HepG2 (cell line): Measurements from ENCODE around the gene PTK7. TPM values are rescaled to one million over a fixed set of nuclear protein-coding genes. Genes with fewer than 3 reads are reported as not detected.

ENCODE experiments used
- CREBL2 ChIP-seq: sonication (generic); formaldehyde crosslinking; IDR thresholded peaks from 2 replicates; pipeline ENCODE4 v1.8.1; 2023; ENCODE audit warnings: missing genetic modification reagents, mild to moderate bottlenecking, borderline replicate concordance
- CREM ChIP-seq, 2 experiments: sonication (generic) in 1 of 2; formaldehyde crosslinking in 1 of 2; IDR thresholded peaks; 2 replicates each; pipeline versions ENCODE4 v1.4.0 to v1.6.1; 2016 to 2020; ENCODE audit warnings: antibody characterized with exemption in 1 of 2, mild to moderate bottlenecking in 1 of 2, missing genetic modification reagents in 1 of 2
- DR1 ChIP-seq: sonication (generic); formaldehyde crosslinking; IDR thresholded peaks from 2 replicates; pipeline ENCODE4 v1.8.0; 2021; ENCODE audit warnings: mild to moderate bottlenecking, missing genetic modification reagents, inconsistent platforms
- EEA1 ChIP-seq: sonication (generic); formaldehyde crosslinking; IDR thresholded peaks from 2 replicates; pipeline ENCODE4 v1.5.1; 2020; ENCODE audit warnings: mild to moderate bottlenecking, missing genetic modification reagents, borderline replicate concordance
- HMG20B ChIP-seq: conservative IDR thresholded peaks from 2 replicates; pipeline ENCODE4 v1.6.1; 2016; ENCODE audit warnings: missing genetic modification reagents, missing compliant biosample characterization
- HNF1A ChIP-seq, 2 experiments: sonication (generic) in 1 of 2; formaldehyde crosslinking in 1 of 2; IDR thresholded peaks; 2 replicates each; pipeline versions ENCODE4 v1.4.0 to v1.6.1; 2016 to 2020; ENCODE audit warnings: borderline replicate concordance in 1 of 2, low read depth in 1 of 2, mild to moderate bottlenecking in 1 of 2, missing genetic modification reagents in 1 of 2
- HNF4G ChIP-seq, 2 experiments: sonication (generic) in 1 of 2; formaldehyde crosslinking in 1 of 2; IDR thresholded peaks; 2 replicates each; pipeline versions ENCODE4 v1.4.0 to v1.6.1; 2011 to 2020; ENCODE audit warnings: borderline replicate concordance in 2 of 2, low read depth in 2 of 2, mild to moderate bottlenecking in 2 of 2, low read length in 1 of 2, missing genetic modification reagents in 1 of 2, moderate library complexity in 1 of 2
- JUN ChIP-seq: sonication (generic); formaldehyde crosslinking; IDR thresholded peaks from 2 replicates; pipeline ENCODE4 v1.4.0; 2020; ENCODE audit warnings: mild to moderate bottlenecking, missing genetic modification reagents
- KDM6A ChIP-seq: IDR thresholded peaks from 2 replicates; pipeline ENCODE4 v1.6.1; 2016; ENCODE audit warnings: low read depth
- MAF1 ChIP-seq: sonication (generic); formaldehyde crosslinking; IDR thresholded peaks from 2 replicates; pipeline ENCODE4 v1.5.0; 2020; ENCODE audit warnings: missing genetic modification reagents, borderline replicate concordance
- MED1 ChIP-seq: sonication (generic); formaldehyde crosslinking; IDR thresholded peaks from 2 replicates; pipeline ENCODE4 v1.4.0; 2020; ENCODE audit warnings: missing genetic modification reagents
- NCOR1 ChIP-seq: fragments of 200-600 bp; sonication (generic); IDR thresholded peaks from 2 replicates; pipeline ENCODE4 v1.7.0; 2017; ENCODE audit warnings: antibody characterized with exemption, low read length, borderline replicate concordance
- POLR2AphosphoS5 ChIP-seq: IDR thresholded peaks from 2 replicates; pipeline ENCODE4 v1.6.1; 2012; ENCODE audit warnings: low read depth, low read length
- RAD21 ChIP-seq: fragments of 450-650 bp; formaldehyde crosslinking; IDR thresholded peaks from 2 replicates; pipeline ENCODE4 v1.5.0; 2020; ENCODE audit warnings: mild to moderate bottlenecking
- SP5 ChIP-seq: IDR thresholded peaks from 2 replicates; pipeline ENCODE4 v1.6.1; 2016; ENCODE audit warnings: low read depth, borderline replicate concordance
- THRA ChIP-seq: sonication (generic); formaldehyde crosslinking; IDR thresholded peaks from 2 replicates; pipeline ENCODE4 v1.4.0; 2020; ENCODE audit warnings: missing genetic modification reagents, borderline replicate concordance
- ZNF205 ChIP-seq: IDR thresholded peaks from 2 replicates; pipeline ENCODE4 v1.6.1; 2018; ENCODE audit warnings: missing biosample characterization, missing genetic modification reagents
- ZNF292 ChIP-seq: sonication (generic); formaldehyde crosslinking; IDR thresholded peaks from 2 replicates; pipeline ENCODE4 v1.8.1; 2022; ENCODE audit warnings: mild to moderate bottlenecking, low read depth, missing genetic modification reagents, borderline replicate concordance
- ZNF431 ChIP-seq: sonication (generic); formaldehyde crosslinking; IDR thresholded peaks from 2 replicates; pipeline ENCODE4 v1.9.0; 2022; ENCODE audit warnings: missing genetic modification reagents, low read depth, mild to moderate bottlenecking, borderline replicate concordance
- ZNF549 ChIP-seq: sonication (generic); formaldehyde crosslinking; IDR thresholded peaks from 2 replicates; pipeline ENCODE4 v1.5.0; 2020; ENCODE audit warnings: missing genetic modification reagents
- ZNF589 ChIP-seq: sonication (generic); formaldehyde crosslinking; conservative IDR thresholded peaks from 2 replicates; pipeline ENCODE4 v1.8.0; 2022; ENCODE audit warnings: mild to moderate bottlenecking, moderate library complexity, missing genetic modification reagents
- ZNF703 ChIP-seq: sonication (generic); formaldehyde crosslinking; IDR thresholded peaks from 2 replicates; pipeline ENCODE4 v1.5.1; 2020; ENCODE audit warnings: missing genetic modification reagents, mild to moderate bottlenecking, moderate library complexity, borderline replicate concordance
- polyA plus RNA-seq, 8 experiments: library from polyadenylated mRNA; depleted of rRNA in 3 of 8; stranded (reverse) in 7 of 8; unstranded in 1 of 8; fragments of >200 nt; fragmentation: Illumina TruSeq in 4 of 8; extraction: Trizol in 4 of 8; gene quantifications; 2 replicates each; pipeline versions ENCODE4 v1.2.1 to v1.2.3, GENCODE V29; 2011 to 2016; ENCODE audit warnings: low read depth in 4 of 8, missing spikeins in 1 of 8, mixed read lengths in 1 of 8; ENCODE audit not compliant: insufficient read depth in 1 of 8
- total RNA-seq, 5 experiments: library from RNA; depleted of rRNA; stranded (reverse); fragments of >200 nt; fragmentation: Illumina TruSeq; extraction: Trizol; gene quantifications; 2 replicates each; pipeline ENCODE4 v1.2.3, GENCODE V29; 2016; ENCODE audit warnings: low read depth in 1 of 5

PTK7 gene
- total and polyA plus RNA-seq, 2 of the 13 experiments (the other 11 are each of a cell fraction or from before 2014, with no cell fraction given) = 98.5 to 99.8 TPM

- TF ChIP-seq HNF1A (IDR thresholded peaks at IDR 0.05; ENCODE audit: low read depth) = no peak; the same call in 1 of the 2 replicates
- TF ChIP-seq HNF1A (CRISPR knock-in tag; IDR thresholded peaks at IDR 0.05; ENCODE audit: borderline replicate concordance) = peak; percentile 40
- peak; percentile 57 for TF ChIP-seq JUN (CRISPR knock-in tag)
- TF ChIP-seq DR1 = peak; percentile 86
- 0 out of 2 replicates have a peak, but pooled peaks have one; percentile 25 for TF ChIP-seq MAF1 (CRISPR knock-in tag)
- TF ChIP-seq ZNF549 (CRISPR knock-in tag) = no peak
- TF ChIP-seq HNF4G (IDR thresholded peaks at IDR 0.05; ENCODE audit: borderline replicate concordance, low read depth, low read length) = peak; percentile 51; the same call in 1 of the 2 replicates
- TF ChIP-seq HNF4G (CRISPR knock-in tag; IDR thresholded peaks at IDR 0.05; ENCODE audit: borderline replicate concordance, low read depth) = no peak
- TF ChIP-seq THRA (CRISPR knock-in tag) = peak; percentile 48; the same call in 1 of the 2 replicates
- TF ChIP-seq KDM6A (CRISPR knock-in tag) = no peak
- TF ChIP-seq SP5 (CRISPR knock-in tag) = peak; percentile 98
- TF ChIP-seq CREBL2 (CRISPR knock-in tag) = peak; percentile 34; the same call in 1 of the 2 replicates
- TF ChIP-seq ZNF205 = no peak; the same call in 1 of the 2 replicates
- TF ChIP-seq POLR2AphosphoS5 = peak; percentile 90
- 0 out of 2 replicates have a peak, but pooled peaks have one; percentile 13 for TF ChIP-seq RAD21 (CRISPR knock-in tag)
- 0 out of 2 replicates have a peak, but pooled peaks have one; percentile 15 for TF ChIP-seq MED1 (CRISPR knock-in tag)
- peak; percentile 100 for TF ChIP-seq CREM (IDR thresholded peaks at IDR 0.05)
- peak; percentile 97 for TF ChIP-seq CREM (CRISPR knock-in tag; IDR thresholded peaks at IDR 0.05)
- peak; percentile 33; the same call in 1 of the 2 replicates for TF ChIP-seq ZNF703 (CRISPR knock-in tag)
- peak; percentile 67; the same call in 1 of the 2 replicates for TF ChIP-seq HMG20B
- TF ChIP-seq ZNF589 (CRISPR knock-in tag) = no peak
- TF ChIP-seq EEA1 (CRISPR knock-in tag) = peak; percentile 91; the same call in 1 of the 2 replicates
- 0 out of 2 replicates have a peak, but pooled peaks have one; percentile 26 for TF ChIP-seq ZNF292 (CRISPR knock-in tag)
- peak; percentile 83; the same call in 1 of the 2 replicates for TF ChIP-seq NCOR1
- TF ChIP-seq ZNF431 (CRISPR knock-in tag) = peak; percentile 44; the same call in 1 of the 2 replicates
These were observed 16.7 kb upstream of the PTK7 start, which contains the start of the genes KLC4 and MRPL2 (continued) for GRCh38 chr6:43059168-43060033.
